GM23338 (cell line): ENCODE measurements around the gene VPS8. TPM values are rescaled to one million over a fixed set of nuclear protein-coding genes. Genes with fewer than 3 reads are reported as not detected.

ENCODE experiments used
- ATAC-seq: fragments of 200-7000 bp; cut with Tn5 transposase; 3 replicates; pipeline ENCODE4 v1.9.1; 2020
- DNase-seq: peaks from one replicate; pipeline ENCODE4 v3.0.0-alpha.2; 2015; ENCODE audit warnings: low spot score
- H2AFZ ChIP-seq: fragments of 200-600 bp; sonication (generic); 2 replicates; pipeline ENCODE4 v1.8.0; 2016; ENCODE audit warnings: antibody characterized with exemption, mild to moderate bottlenecking, moderate library complexity
- H3F3A ChIP-seq: fragments of 200-600 bp; sonication (generic); replicated peaks from 2 replicates; pipeline ENCODE4 v1.8.0; 2017; ENCODE audit warnings: antibody characterized with exemption, mixed run types, low read depth
- H3K27ac ChIP-seq: fragments of 200-600 bp; sonication (generic); 2 replicates; pipeline ENCODE4 v1.6.1; 2016; ENCODE audit warnings: low read depth
- H3K27me3 ChIP-seq: fragments of 200-600 bp; sonication (generic); 2 replicates; pipeline ENCODE4 v1.8.0; 2016; ENCODE audit warnings: mild to moderate bottlenecking, mixed run types, moderate library complexity; ENCODE audit not compliant: insufficient read depth
- H3K36me3 ChIP-seq: fragments of 200-600 bp; sonication (generic); 2 replicates; pipeline ENCODE4 v1.8.0; 2016; ENCODE audit warnings: mild to moderate bottlenecking; ENCODE audit not compliant: insufficient read depth
- H3K4me1 ChIP-seq: fragments of 200-600 bp; sonication (generic); 2 replicates; pipeline ENCODE4 v1.8.0; 2016; ENCODE audit warnings: mild to moderate bottlenecking, moderate library complexity; ENCODE audit not compliant: insufficient read depth
- H3K4me2 ChIP-seq: fragments of 200-600 bp; sonication (generic); 2 replicates; pipeline ENCODE4 v1.7.1; 2017; ENCODE audit warnings: mixed run types
- H3K4me3 ChIP-seq: fragments of 200-600 bp; sonication (generic); 2 replicates; pipeline ENCODE4 v1.6.1; 2016; ENCODE audit warnings: mixed run types
- H3K79me2 ChIP-seq: fragments of 200-600 bp; sonication (generic); replicated peaks from 2 replicates; pipeline ENCODE4 v1.8.0; 2017; ENCODE audit warnings: mild to moderate bottlenecking; ENCODE audit not compliant: insufficient read depth
- H3K9me2 ChIP-seq: fragments of 200-600 bp; sonication (generic); 2 replicates; pipeline ENCODE4 v1.8.0; 2017; ENCODE audit not compliant: insufficient read depth
- H4K20me1 ChIP-seq: fragments of 200-600 bp; sonication (generic); replicated peaks from 2 replicates; pipeline ENCODE4 v1.8.0; 2017; ENCODE audit warnings: mild to moderate bottlenecking; ENCODE audit not compliant: insufficient read depth
- H3K27ac Mint-ChIP-seq: 2 replicates; pipeline ENCODE4 v1.8.0; 2020; ENCODE audit warnings: inconsistent platforms, mild to moderate bottlenecking, moderate library complexity, mixed read lengths
- H3K27me3 Mint-ChIP-seq: 3 replicates; pipeline ENCODE4 v1.8.0; 2022; ENCODE audit warnings: low read depth, mild to moderate bottlenecking, moderate library complexity, mixed read lengths, inconsistent platforms; ENCODE audit not compliant: insufficient read depth, poor library complexity
- H3K36me3 Mint-ChIP-seq: 3 replicates; pipeline ENCODE4 v1.8.0; 2021; ENCODE audit warnings: low read depth, mild to moderate bottlenecking, inconsistent platforms, moderate library complexity, mixed read lengths
- H3K4me1 Mint-ChIP-seq: 3 replicates; pipeline ENCODE4 v1.8.0; 2020; ENCODE audit warnings: mild to moderate bottlenecking, inconsistent platforms, mixed read lengths
- H3K4me3 Mint-ChIP-seq: 3 replicates; pipeline ENCODE4 v1.8.0; 2021; ENCODE audit warnings: moderate library complexity, mild to moderate bottlenecking, inconsistent platforms, mixed read lengths
- H3K9me3 Mint-ChIP-seq: 3 replicates; pipeline ENCODE4 v1.8.0; 2020; ENCODE audit warnings: moderate library complexity, mild to moderate bottlenecking, inconsistent platforms, mixed read lengths
- EZH2phosphoT487 ChIP-seq: fragments of 200-600 bp; sonication (generic); IDR thresholded peaks from one replicate; pipeline ENCODE4 v1.8.1; 2018; ENCODE audit warnings: antibody characterized with exemption; ENCODE audit not compliant: unreplicated experiment
- JUNB ChIP-seq: IDR thresholded peaks from one replicate; pipeline ENCODE4 v1.6.1; 2016; ENCODE audit warnings: antibody characterized with exemption; ENCODE audit not compliant: unreplicated experiment
- NANOG ChIP-seq: IDR thresholded peaks from 2 replicates; pipeline ENCODE4 v1.6.1; 2016; ENCODE audit warnings: antibody characterized with exemption, borderline replicate concordance
- ZNF114 ChIP-seq: fragments of 250-450 bp; sonication (Bioruptor Pico); IDR thresholded peaks from 2 replicates; pipeline ENCODE4 v1.5.0; 2020; ENCODE audit warnings: mild to moderate bottlenecking, moderate library complexity
- ZNF331 ChIP-seq: fragments of 250-450 bp; sonication (Bioruptor Pico); IDR thresholded peaks from 2 replicates; pipeline ENCODE4 v1.5.0; 2020; ENCODE audit warnings: low read depth, mild to moderate bottlenecking, moderate library complexity
- polyA plus RNA-seq: library from polyadenylated mRNA; unstranded; fragments of >200 nt; fragmentation: Nextera tagmentation; extraction: Ambion mirVana; gene quantifications from 2 replicates; pipeline ENCODE4 v1.2.1, GENCODE V29; 2016
- total RNA-seq: library from RNA; depleted of rRNA; stranded (reverse); fragments of >200 nt; shearing (Covaris generic); gene quantifications from 2 replicates; pipeline ENCODE4 v1.2.3, GENCODE V29; 2014
- TF ChIP-seq, protein P1 (sequence below): IDR thresholded peaks from 2 replicates; pipeline ENCODE4 v1.6.1; 2016; ENCODE audit warnings: antibody characterized with exemption
- TF ChIP-seq, protein P2 (sequence below), 2 experiments: fragments of 200-600 bp in 1 of 2; sonication (generic) in 1 of 2; conservative IDR thresholded peaks; 2 replicates each; pipeline versions ENCODE4 v1.5.1 to v1.6.1; 2016 to 2017; ENCODE audit warnings: antibody characterized with exemption in 2 of 2, low read depth in 2 of 2, mild to moderate bottlenecking in 2 of 2, moderate library complexity in 1 of 2

VPS8 gene
- total and polyA plus RNA-seq, 2 experiments from 2014 or later: 17.3 to 45.5 TPM

DNA sequence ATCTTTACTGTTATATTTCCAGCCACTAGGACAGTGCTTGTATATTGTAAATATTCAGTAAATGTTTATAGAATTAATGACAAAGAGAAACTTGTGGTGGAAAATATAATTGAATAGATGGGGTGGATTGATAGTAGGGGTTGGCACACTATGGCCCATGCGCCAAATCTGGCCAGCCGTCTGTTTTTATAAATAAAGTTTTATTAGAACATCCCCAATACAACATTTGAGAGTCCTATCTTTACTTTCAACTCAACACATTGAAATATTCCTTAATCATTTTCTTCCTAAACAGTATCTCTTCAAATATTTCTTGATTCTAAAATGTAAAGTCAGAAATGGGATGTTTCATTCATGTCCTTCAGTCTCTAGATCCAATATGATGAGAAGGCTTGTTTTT, 45.1 kb downstream of the VPS8 start:
- no peaks in the 10 kb centered on the region for H3K27me3 Mint-ChIP-seq
- Histone ChIP-seq H3K27ac (no peak overlapping the region), H3K36me3 (peaks cover 10% of the 10 kb centered on the region; the same call in 1 of the 2 replicates), H4K20me1 (no peaks in the 10 kb centered on the region), H3K4me3 (no peak overlapping the region), H3K79me2 (no peaks in the 10 kb centered on the region), H3F3A (no peaks in the 10 kb centered on the region), H2AFZ (no peak overlapping the region), H3K27me3 (no peaks in the 10 kb centered on the region), H3K4me2 (no peak overlapping the region), H3K4me1 (peaks cover 6% of the 10 kb centered on the region), H3K9me2 (no peaks in the 10 kb centered on the region)
- H3K4me3 Mint-ChIP-seq: no peak overlapping the region
- H3K4me1 Mint-ChIP-seq: peaks cover 4% of the 10 kb centered on the region; the same call in 2 of the 3 replicates
- ATAC-seq (no peak), DNase-seq (no peak)
- H3K36me3 Mint-ChIP-seq: peaks cover 7% of the 10 kb centered on the region; the same call in 2 of the 3 replicates
- no peaks in the 10 kb centered on the region for H3K9me3 Mint-ChIP-seq
- TF ChIP-seq JUNB (no peak), ZNF114 (CRISPR knock-in tag) (no peak)
- TF ChIP-seq, protein P1, sequence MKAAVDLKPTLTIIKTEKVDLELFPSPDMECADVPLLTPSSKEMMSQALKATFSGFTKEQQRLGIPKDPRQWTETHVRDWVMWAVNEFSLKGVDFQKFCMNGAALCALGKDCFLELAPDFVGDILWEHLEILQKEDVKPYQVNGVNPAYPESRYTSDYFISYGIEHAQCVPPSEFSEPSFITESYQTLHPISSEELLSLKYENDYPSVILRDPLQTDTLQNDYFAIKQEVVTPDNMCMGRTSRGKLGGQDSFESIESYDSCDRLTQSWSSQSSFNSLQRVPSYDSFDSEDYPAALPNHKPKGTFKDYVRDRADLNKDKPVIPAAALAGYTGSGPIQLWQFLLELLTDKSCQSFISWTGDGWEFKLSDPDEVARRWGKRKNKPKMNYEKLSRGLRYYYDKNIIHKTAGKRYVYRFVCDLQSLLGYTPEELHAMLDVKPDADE: no peak
- H3K27ac Mint-ChIP-seq: no peak overlapping the region

DNA sequence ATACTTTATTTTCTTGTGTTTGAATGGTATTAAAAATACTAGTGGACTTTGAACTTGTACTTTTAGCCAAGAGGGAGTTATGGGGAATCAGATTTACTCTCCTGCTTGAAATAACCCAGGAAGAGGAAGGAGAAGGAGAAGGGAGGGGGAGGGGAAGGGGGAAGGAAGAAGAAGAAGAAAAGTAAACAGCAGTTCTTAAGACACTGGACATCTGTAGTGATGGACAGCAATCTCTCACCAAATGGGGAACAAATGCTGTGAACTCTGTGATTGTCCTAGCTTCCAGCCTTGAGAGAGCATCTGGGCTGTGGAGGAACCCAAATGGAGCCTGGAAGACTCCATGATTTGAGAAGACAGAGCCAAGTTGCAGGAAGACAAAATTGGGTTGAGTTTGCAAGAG, 52.0 kb downstream of the VPS8 start:
- Histone ChIP-seq H2AFZ (no peak overlapping the region), H3K27ac (no peak overlapping the region), H3K4me3 (no peak overlapping the region), H3K4me2 (no peak overlapping the region), H4K20me1 (no peaks in the 10 kb centered on the region), H3K4me1 (peaks cover 6% of the 10 kb centered on the region), H3K79me2 (no peaks in the 10 kb centered on the region), H3F3A (no peaks in the 10 kb centered on the region), H3K27me3 (no peaks in the 10 kb centered on the region), H3K36me3 (no peaks in the 10 kb centered on the region), H3K9me2 (no peaks in the 10 kb centered on the region)
- no peak overlapping the region for H3K27ac Mint-ChIP-seq
- no peak for DNase-seq
- H3K36me3 Mint-ChIP-seq: peaks cover 12% of the 10 kb centered on the region
- ATAC-seq: no peak
- H3K4me1 Mint-ChIP-seq: peaks cover 4% of the 10 kb centered on the region; the same call in 2 of the 3 replicates
- no peak overlapping the region for H3K4me3 Mint-ChIP-seq
- H3K27me3 Mint-ChIP-seq: no peaks in the 10 kb centered on the region
- no peaks in the 10 kb centered on the region for H3K9me3 Mint-ChIP-seq
- TF ChIP-seq JUNB: no peak
- TF ChIP-seq, protein P1: no peak
- no peak for TF ChIP-seq NANOG
- no peak for TF ChIP-seq ZNF331 (CRISPR knock-in tag)
- TF ChIP-seq ZNF114 (CRISPR knock-in tag): no peak
- TF ChIP-seq, protein P2, sequence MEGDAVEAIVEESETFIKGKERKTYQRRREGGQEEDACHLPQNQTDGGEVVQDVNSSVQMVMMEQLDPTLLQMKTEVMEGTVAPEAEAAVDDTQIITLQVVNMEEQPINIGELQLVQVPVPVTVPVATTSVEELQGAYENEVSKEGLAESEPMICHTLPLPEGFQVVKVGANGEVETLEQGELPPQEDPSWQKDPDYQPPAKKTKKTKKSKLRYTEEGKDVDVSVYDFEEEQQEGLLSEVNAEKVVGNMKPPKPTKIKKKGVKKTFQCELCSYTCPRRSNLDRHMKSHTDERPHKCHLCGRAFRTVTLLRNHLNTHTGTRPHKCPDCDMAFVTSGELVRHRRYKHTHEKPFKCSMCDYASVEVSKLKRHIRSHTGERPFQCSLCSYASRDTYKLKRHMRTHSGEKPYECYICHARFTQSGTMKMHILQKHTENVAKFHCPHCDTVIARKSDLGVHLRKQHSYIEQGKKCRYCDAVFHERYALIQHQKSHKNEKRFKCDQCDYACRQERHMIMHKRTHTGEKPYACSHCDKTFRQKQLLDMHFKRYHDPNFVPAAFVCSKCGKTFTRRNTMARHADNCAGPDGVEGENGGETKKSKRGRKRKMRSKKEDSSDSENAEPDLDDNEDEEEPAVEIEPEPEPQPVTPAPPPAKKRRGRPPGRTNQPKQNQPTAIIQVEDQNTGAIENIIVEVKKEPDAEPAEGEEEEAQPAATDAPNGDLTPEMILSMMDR (conservative IDR thresholded peaks at IDR 0.05; ENCODE audit: low read depth in 2 of 2): no peak
- no peak for TF ChIP-seq EZH2phosphoT487
